GM19467 (cell line): Measurements from ENCODE around the gene SH2D6.
"Not testable (repeated sequence)": the region's sequence is repeated elsewhere in the genome, so short reads cannot be mapped to it uniquely, and the experiment has no call there.

Source experiments
- ATAC-seq: cut with Tn5 transposase; IDR thresholded peaks from one replicate; pipeline ENCODE4 v1.9.1; 2021; ENCODE audit warnings: mild to moderate bottlenecking, moderate library complexity; ENCODE audit not compliant: unreplicated experiment

SH2D6 gene

DNA sequence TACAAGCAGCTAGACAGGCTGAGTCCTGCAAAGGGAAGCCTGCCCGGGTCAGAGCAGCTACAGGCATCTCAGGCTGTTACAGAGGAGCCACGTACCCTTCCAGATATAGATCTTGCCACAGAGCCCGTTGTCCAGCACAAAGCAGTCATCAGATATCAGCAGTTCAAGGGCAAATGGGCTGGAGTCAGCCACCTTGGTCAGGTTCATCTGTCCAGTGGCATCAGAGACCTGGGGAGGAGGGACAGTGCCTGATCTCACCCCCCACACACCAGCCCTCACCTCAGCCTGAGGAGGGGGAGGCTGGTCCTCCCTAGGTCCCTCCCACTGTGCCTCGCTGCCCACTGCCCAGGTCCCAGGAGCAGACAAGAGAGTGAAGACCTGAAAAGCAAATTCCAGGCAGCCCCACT lies 20.6 kb upstream of the SH2D6 start:
- ATAC-seq, result no peak

DNA sequence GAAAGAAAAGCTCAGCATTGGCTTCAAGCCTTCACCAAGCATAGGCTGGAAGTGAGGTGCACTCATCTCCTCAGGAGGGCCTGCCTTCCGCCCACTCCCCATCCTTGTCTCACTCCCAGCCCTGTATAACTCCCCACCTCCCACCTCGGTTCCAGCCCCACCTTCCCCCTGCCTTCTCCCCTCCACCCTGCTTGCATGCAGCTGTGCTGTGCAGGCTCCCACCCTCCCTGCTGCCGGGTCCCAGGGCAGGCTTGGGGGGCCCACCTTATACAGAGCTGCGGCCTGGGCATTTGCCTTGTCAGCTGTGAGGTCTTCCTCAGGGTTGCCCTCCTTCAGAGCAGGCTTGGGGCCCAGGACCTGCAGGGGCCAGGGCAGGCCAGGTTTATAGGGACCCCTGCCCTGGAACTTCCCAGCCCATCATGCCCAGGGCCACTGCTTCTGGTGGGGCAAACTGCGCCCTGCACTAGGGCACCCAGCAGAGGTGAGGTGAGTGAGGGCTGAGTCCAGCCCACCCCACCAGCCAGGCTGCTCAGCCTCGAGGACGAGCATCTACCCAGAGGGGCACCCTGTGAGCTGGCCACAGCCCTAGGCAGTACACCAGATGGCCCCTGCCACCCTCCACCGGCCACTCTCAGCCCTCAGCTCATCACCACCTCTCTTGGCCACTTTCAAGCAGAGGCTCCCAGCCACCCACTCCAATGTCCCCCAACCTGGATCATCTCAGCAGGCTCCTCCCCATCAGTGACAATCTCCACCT lies 19.9 kb upstream of the SH2D6 start:
- no peak for ATAC-seq

GRCh38 chr2:85399183-85399455 lies 19.4 kb upstream of the SH2D6 start:
- no peak for ATAC-seq

- no peak for ATAC-seq
These were observed 18.5 kb upstream of the SH2D6 start for GRCh38 chr2:85400023-85400422.

DNA sequence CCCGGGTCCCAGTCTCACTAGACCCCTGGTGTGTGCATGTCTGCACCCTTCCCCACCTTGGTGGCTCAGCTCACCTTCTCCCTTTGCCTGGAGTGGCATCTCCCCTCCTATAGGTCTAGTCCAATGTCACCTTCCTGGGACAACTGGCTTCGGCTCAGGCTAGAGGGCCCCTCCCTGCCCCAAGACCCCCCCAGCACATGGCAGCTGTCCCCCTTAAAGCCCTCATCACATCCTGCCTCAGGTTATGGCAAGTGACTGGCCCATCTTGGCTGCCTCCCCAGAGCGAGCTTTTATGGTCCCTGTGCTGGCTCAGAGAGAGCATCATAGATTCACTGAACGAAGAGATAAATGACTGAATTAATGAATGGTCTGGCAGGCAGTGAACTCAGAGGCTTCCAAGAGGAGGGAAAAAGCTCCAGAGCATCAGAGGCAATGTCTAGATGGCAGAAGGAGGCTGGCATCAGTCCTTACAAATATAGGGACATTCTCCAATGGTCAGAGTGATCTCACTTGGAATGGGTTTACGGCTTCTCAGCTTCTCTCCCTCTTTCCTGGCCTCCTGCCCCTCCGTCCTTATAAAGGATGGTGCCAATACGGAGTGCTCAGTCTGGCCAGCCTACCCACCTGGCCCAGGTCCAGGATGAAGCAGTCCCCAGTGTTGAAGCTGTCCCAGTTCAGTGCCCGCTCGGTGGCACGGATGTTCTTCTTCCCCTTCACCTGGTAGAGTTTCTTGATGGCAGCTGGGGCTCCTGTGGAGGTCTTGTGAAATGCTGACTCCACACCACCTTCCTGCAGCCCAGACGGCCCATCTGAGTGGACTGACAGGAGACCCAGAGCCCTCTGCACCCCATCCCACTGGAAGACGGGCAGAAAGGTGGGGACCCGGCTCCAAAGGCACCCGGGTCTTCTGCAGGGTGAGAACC lies 17.7 kb upstream of the SH2D6 start:
- no peak for ATAC-seq

DNA sequence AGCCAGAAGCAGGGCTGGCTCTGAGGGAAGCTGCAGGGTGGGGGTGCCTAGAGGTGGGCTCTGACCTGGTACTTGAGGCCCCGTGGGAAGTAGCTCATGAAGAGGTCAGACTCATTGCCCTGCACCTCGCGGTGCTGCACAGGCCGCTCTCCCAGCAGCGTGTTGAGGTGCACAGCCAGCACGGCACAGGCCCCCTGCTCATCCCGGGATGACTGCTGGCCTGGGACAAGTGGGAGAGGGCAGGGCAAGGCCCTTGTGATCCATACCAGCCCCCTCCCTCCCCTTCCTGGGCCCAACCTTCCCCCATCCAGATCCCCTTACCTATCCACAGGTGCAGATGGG lies 17.1 kb upstream of the SH2D6 start:
- ATAC-seq, result no peak

DNA sequence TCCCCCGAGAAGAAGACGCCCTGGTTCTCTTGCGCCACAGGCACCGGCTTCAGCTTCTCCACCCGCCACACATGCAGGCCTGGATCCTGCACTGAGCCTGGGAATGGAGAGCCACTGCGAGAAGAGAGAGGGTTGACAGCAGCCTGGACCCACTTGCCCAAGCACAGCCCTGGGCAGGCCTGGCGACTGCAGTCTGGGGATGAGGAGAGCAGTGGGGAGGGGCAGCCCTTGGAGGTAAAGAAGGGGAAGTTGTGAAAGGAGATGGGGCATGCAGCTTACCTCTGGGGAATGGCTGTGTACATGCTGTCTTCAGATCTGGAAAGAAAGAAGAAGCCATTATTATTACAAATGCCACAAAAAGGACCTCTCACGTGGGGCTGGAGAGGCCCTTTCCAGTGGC lies 16.7 kb upstream of the SH2D6 start:
- no peak for ATAC-seq

DNA sequence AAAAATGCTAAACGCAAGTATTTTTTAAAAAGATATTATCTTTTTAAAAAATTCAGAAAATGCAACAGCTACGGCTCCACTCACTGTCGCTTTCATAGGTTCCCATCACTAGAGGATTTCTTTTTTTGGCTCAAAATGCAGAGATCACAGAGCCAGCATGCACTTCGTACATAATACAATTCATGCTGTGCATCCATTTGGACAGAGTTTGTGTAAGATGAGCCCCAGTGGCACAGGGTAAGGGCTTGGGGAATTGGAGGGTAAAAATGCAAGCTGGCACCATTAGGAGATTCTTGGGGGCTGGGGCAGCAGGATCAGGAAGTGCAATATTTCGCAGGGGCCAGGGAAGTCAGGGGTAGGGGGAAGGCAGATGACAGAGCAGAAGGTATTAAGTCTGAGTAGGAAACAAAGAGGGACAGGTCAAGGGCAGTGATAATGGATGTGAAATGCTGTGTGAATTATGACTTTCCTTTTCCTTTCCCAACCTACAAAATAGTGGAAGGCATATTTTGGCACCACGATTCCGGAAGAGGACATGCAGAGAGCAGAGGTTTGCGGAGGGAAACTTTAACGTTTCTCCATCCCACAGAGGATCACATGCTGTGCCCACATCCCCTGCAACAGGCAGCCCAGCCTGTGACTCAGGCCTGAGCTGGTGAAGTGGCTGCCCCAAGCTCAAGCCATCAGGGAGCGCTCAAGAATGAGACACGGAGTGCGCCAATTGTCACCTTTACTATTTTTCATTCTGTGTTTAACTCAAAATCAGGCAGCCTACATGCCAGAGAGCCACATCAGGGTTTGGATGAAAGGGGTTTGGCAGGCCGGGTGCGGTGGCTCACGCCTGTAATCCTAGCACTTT lies 13.1 kb upstream of the SH2D6 start:
- ATAC-seq, result no peak

DNA sequence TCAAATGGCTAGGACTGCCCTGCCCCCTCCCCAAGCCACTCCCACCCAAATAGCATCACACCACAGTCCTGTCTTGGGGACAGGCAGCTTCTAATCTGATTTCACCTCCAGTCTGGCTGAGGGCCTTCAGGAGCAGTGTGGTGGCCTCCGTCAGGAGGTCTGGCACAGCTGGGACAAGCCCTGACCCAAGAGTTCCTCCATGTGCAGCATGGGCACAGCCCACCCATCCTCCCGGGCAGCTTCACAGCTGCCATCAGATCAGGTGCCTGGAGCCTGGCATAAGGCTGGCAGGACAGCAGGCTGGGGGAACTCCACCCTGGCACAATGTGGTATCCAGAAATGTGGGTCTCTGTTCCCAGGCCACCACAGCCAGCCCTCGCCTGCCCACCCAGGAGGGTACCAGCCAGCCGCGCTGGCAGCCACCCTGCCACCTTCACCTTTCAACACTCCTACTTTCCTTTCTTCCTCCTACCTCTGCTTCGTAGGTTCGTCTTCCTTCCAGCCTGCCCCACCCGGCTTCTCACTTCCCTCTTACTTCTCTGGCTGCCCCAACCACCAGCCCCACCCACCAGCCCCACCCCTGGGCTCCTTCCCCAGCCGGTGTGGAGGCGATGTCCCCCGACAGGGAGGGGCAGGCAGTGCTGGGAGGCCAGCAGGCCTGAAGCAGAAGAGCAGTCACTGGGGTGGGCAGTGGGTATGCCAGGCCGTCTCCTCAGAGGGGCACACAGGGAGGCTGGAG lies 8.5 kb upstream of the SH2D6 start, which contains the start of gene CAPG:
TSS of gene CAPG (minus strand) at position 522 of the 739 bp plus-strand sequence. CDS start 8,221 bp downstream, outside the sequence.
- ATAC-seq, result peak; percentile 57

- no peak for ATAC-seq
These were observed 7.7 kb upstream of the SH2D6 start for GRCh38 chr2:85410584-85411404.

GRCh38 chr2:85411405-85411748 lies 7.1 kb upstream of the SH2D6 start:
- no peak for ATAC-seq

DNA sequence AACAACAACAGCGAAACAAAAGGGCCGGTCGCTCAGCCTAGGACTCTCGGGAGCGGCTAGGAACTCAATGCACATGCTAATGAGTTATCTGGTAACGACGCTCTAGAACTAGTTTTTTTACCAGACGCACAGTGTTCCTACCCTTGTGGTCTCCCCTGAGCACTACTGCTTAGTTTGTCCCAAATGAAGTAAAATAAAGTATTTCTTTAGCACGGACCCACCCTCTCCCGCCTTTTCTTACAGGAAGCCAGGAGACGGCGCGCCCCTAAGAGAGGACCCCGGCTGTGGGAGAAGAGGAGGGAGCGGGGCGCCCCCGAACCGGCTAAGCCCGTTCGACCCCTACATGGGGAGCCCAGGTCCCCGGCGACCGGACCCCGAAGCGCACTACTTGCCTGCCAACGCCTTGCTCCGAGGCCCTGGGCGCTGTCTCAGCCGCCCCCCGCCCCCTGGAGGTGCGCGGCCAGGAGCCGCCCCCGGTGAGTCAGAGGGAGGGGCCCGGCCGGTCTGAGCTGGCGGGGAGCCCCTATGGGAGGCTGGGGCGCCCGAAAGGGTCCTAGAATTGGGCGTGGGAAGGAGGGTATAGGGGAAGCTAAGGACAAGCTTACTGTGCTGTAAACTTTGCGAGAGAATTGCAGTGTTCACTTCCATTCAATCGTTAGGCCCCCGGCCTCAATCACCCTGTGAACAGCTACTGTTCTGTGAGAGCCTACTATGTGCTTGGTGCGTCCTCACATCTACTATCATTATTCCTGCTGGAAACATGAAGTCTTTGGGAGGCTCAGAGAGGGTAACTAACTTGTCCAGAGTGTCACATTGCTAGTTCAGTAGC lies 4.7 kb upstream of the SH2D6 start:
- ATAC-seq, result no peak

DNA sequence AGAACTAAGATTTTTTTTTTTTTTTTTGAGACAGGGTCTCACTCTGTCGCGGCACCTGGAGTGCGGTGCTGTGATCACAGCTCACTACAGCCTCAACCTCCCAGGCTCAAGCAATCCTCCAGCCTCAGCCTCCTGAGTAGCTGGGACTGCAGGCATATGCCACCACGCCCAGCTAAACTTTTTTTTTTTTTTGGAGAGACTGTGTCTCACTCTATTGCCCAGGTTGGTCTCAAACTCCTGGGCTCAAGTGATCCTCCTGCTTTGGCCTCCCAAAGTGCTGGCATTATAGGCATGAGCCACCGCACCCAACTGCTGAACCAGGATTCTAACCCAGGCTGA lies 4.1 kb upstream of the SH2D6 start:
- ATAC-seq, result not testable (repeated sequence)

DNA sequence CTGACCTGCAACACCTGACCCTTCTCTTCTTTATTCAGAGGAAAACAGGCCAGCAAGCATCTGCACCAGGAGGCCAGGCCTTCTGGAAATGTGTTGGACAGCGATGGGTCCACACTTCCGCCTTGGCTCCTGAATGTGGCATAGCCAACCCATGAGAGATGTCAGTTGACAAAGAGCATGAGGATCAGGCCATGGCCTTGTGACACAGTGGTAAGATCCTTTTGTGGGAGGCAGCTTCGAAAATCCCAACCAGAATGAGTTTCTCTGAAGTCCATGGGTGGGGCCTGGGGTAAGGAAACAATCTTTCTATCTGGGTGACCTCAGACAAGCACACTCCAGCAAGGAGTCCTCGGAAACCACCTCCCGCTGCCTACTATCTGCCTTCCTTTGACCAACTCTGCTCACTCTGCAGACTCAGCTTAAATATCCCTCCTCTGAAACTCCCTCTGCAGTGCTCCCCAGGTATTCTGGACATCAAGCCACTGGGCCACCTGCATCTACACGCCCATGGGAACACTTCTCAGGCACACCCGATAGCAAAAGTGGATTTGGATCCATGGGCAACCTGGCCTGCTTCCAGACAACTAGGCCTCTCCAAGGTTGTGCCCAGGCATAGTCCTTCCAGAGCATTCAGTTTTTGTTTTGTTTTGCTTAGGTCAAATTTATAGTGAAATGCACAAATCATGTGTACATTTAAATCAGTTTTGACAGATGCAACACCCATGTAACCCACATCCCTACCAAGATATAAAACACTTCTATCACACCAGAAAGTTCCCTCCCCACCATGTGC lies 3.6 kb upstream of the SH2D6 start:
- ATAC-seq, result no peak

DNA sequence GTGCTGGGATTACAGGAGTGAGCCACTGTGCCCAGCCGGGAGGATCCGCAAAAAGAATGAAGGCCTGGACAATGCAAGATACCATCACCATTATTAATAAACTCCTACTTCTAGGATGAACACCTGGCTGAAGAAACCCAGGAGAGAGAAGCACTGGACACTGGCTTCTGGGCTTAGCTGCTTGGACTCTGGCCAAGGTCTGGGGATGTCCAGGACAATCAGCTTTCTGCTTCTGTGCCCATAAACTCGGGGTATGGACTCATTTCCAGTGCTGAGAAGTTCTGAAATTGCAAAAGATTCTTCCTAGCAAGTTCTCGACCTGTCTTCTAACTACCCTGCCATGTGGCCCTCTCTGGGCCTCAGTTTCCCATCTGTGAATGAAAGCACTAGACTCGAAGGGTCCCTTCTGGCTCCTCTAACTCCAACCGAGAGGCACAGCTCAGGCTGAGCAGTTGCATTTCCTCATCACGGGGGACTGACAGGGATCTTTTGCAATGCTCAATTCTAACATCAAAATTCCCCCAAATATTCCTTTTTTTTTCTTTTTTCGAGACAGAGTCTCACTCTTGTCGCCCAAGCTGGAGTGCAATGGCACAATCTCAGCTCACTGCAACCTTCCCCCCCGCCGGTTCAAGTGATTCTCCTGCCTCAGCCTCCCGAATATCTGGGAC lies 2.4 kb upstream of the SH2D6 start:
- no peak for ATAC-seq

- no peak for ATAC-seq
These were observed 628 bp downstream of the SH2D6 start for GRCh38 chr2:85419009-85419675.

- ATAC-seq, result peak; percentile 58
These were observed 2.2 kb downstream of the SH2D6 start for GRCh38 chr2:85420536-85421259.
